K562 (cell line): ENCODE results near the gene B3GNT7.

ENCODE experiments used
- ETV5 ChIP-seq: sonication (generic); formaldehyde crosslinking; IDR thresholded peaks from 2 replicates; pipeline ENCODE4 v1.4.0; 2020; ENCODE audit warnings: low read depth, mild to moderate bottlenecking, missing genetic modification reagents
- MAX ChIP-seq: sonication (generic); formaldehyde crosslinking; IDR thresholded peaks from 2 replicates; pipeline ENCODE4 v1.9.0; 2022; ENCODE audit warnings: mild to moderate bottlenecking, missing genetic modification reagents
- YY1 ChIP-seq, 3 experiments: IDR thresholded peaks; 2 replicates each; pipeline ENCODE4 v1.6.1; 2011; ENCODE audit warnings: low read length in 2 of 3, mild to moderate bottlenecking in 2 of 3, moderate library complexity in 2 of 3, borderline replicate concordance in 1 of 3, control low read depth in 1 of 3, low read depth in 1 of 3; ENCODE audit not compliant: insufficient read depth in 3 of 3, insufficient replicate concordance in 2 of 3, control insufficient read depth in 1 of 3, insufficient read length in 1 of 3; ENCODE audit errors: extremely low read depth in 1 of 3
- ZNF175 ChIP-seq: fragments of 200-800 bp; sonication (Bioruptor generic); IDR thresholded peaks from 2 replicates; pipeline ENCODE4 v1.6.1; 2016; ENCODE audit warnings: low read depth, mild to moderate bottlenecking, missing genetic modification characterization, missing compliant biosample characterization

GRCh38 chr2:231410293-231411004, 14.9 kb downstream of the B3GNT7 start:
- TF ChIP-seq MAX (CRISPR knock-in tag), result no peak
- TF ChIP-seq ZNF175 (CRISPR knock-in tag), result no peak
- no peak for TF ChIP-seq YY1 (IDR thresholded peaks at IDR 0.05; ENCODE audit: borderline replicate concordance in 1 of 3, control insufficient read depth in 1 of 3, extremely low read depth in 1 of 3, insufficient read depth in 3 of 3, insufficient read length in 1 of 3, insufficient replicate concordance in 2 of 3, low read depth in 1 of 3, low read length in 2 of 3)
- no peak for TF ChIP-seq ETV5 (CRISPR knock-in tag)
